GM12878 (cell line): ENCODE results near the gene APCDD1L.

Source experiments
- TAF1 ChIP-seq: IDR thresholded peaks from 2 replicates; pipeline ENCODE4 v1.6.1; 2011; ENCODE audit warnings: mild to moderate bottlenecking, low read depth, low read length, borderline replicate concordance
- ZNF207 ChIP-seq: fragments of 450-650 bp; IDR thresholded peaks from 2 replicates; pipeline ENCODE4 v1.6.1; 2014; ENCODE audit warnings: antibody characterized with exemption, mild to moderate bottlenecking, borderline replicate concordance
- TF ChIP-seq, protein P1 (sequence below), 3 experiments: IDR thresholded peaks in 2 of 3; conservative IDR thresholded peaks in 1 of 3; 2 replicates each; pipeline ENCODE4 v1.5.1; 2011; ENCODE audit warnings: low read depth in 3 of 3, low read length in 3 of 3, mild to moderate bottlenecking in 3 of 3, control low read depth in 2 of 3, moderate library complexity in 2 of 3, inconsistent platforms in 1 of 3, mixed read lengths in 1 of 3; ENCODE audit not compliant: control insufficient read depth in 2 of 3, insufficient read depth in 1 of 3; ENCODE audit errors: extremely low read depth in 1 of 3

DNA sequence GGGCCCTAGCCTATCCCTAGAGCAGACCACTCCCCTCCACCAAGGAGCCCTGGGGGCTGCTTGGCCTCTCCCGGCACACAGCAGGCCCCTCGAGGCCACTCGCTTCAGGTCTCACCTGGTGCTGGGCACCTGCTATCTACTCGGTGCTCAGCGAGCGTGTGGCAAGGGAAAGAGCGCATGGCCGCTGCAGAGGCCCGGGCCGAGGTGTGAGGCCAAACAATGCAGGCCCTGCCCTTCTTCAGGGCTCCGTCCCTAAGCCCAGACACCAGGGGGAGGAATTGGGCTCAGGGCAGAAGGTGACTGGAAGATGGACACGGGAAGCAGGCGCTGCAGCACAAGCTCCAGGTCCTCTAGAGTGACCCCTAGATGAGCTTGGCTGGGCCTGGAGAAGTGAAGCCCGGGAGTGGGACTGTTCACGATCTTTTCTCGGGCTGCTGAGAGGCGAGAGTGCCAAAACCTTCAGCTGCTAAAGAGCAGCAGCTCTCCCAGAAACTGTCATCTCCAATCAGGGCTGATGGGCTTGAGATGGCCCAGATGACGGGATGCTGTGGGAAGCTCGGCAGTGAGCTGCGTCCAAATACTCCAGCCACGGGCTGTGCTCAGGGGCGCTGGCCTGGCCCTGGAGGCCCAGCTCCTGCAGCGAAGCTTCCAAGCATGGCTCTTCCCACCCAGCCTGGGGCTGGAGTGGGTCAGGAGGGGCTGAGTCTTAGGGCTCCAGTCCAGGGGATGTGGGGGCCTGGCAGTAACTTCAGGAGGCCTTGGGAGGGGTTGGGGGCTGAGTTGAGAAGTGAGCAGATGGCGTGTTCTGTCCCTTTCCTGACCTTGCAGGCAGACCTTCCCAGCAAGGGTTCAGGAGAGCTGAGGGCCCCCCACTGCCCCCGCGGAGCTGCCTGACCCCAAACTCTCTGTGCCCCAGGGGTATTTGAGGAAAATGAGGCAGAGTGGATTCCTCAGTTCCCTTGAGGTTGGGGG, 43.7 kb downstream of the APCDD1L start:
- TF ChIP-seq TAF1 (no peak), ZNF207 (no peak)
- TF ChIP-seq, protein P1, sequence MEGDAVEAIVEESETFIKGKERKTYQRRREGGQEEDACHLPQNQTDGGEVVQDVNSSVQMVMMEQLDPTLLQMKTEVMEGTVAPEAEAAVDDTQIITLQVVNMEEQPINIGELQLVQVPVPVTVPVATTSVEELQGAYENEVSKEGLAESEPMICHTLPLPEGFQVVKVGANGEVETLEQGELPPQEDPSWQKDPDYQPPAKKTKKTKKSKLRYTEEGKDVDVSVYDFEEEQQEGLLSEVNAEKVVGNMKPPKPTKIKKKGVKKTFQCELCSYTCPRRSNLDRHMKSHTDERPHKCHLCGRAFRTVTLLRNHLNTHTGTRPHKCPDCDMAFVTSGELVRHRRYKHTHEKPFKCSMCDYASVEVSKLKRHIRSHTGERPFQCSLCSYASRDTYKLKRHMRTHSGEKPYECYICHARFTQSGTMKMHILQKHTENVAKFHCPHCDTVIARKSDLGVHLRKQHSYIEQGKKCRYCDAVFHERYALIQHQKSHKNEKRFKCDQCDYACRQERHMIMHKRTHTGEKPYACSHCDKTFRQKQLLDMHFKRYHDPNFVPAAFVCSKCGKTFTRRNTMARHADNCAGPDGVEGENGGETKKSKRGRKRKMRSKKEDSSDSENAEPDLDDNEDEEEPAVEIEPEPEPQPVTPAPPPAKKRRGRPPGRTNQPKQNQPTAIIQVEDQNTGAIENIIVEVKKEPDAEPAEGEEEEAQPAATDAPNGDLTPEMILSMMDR (IDR thresholded peaks at IDR 0.05 in 2 of 3, conservative IDR thresholded peaks at IDR 0.05 in 1 of 3; ENCODE audit: control insufficient read depth in 2 of 3, extremely low read depth in 1 of 3, insufficient read depth in 1 of 3, low read depth in 3 of 3, low read length in 3 of 3) = no peak
